Stimulated activated effector memory CD8-positive, alpha-beta T cell treated with anti-CD3 and anti-CD28 coated beads, Interleukin-12 subunit alpha, Interleukin-12 subunit beta, amount 100 ng/mL, for 72 hours (primary cell): ENCODE data around the gene CPD.

Source experiments
- ATAC-seq: fragments of 150-1000 bp; cut with Tn5 transposase; 2 replicates; pipeline ENCODE4 v1.10.0; 2021
- DNase-seq, 2 donors: peaks; one replicate each; pipeline ENCODE4 v3.0.0; 2021 to 2022; ENCODE audit warnings: low spot score in 2 of 2
- H3K27ac Mint-ChIP-seq: one replicate; pipeline ENCODE4 v1.8.0; 2022; ENCODE audit warnings: mild to moderate bottlenecking, mixed read lengths
- H3K36me3 Mint-ChIP-seq: one replicate; pipeline ENCODE4 v1.8.0; 2022; ENCODE audit warnings: mild to moderate bottlenecking, mixed read lengths
- H3K4me1 Mint-ChIP-seq: one replicate; pipeline ENCODE4 v1.8.0; 2022; ENCODE audit warnings: mixed read lengths
- H3K4me3 Mint-ChIP-seq: one replicate; pipeline ENCODE4 v1.8.0; 2022; ENCODE audit warnings: mild to moderate bottlenecking, mixed read lengths
- H3K9me3 Mint-ChIP-seq: one replicate; pipeline ENCODE4 v1.8.0; 2022; ENCODE audit warnings: mixed read lengths

The CPD gene

GRCh38 chr17:30369995-30370394 lies 8.7 kb upstream of the CPD start:
- DNase-seq = no peak
- no peak for ATAC-seq
- peaks cover 49% of the 10 kb centered on the region for H3K4me1 Mint-ChIP-seq
- H3K27ac Mint-ChIP-seq = no peak overlapping the region
- H3K4me3 Mint-ChIP-seq = no peak overlapping the region
- no peaks in the 10 kb centered on the region for H3K36me3 Mint-ChIP-seq
- no peaks in the 10 kb centered on the region for H3K9me3 Mint-ChIP-seq

DNA sequence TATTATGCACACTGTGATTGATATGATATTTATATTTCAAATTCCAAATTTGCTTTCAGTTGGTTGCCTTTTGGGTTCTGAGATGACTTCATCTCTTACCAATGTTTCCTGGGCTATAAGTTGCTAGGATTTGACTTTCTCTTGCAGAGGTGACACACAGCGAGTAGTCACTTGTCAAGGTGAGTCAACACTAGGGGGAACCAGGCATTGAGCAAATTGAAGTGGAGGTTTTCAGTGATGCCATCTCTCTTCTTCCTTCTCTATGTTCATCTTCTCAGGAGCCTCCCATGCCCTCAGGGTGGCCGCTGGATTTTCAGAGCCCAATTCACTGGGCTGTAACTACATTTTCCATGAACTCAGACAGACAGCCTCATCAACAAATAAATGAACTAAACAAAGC lies 6.0 kb upstream of the CPD start:
- Mint-ChIP-seq H3K27ac (no peak overlapping the region), H3K9me3 (no peaks in the 10 kb centered on the region), H3K36me3 (no peaks in the 10 kb centered on the region), H3K4me1 (peaks cover 47% of the 10 kb centered on the region), H3K4me3 (no peak overlapping the region)
- ATAC-seq (peak; percentile 96), DNase-seq (no peak)

DNA sequence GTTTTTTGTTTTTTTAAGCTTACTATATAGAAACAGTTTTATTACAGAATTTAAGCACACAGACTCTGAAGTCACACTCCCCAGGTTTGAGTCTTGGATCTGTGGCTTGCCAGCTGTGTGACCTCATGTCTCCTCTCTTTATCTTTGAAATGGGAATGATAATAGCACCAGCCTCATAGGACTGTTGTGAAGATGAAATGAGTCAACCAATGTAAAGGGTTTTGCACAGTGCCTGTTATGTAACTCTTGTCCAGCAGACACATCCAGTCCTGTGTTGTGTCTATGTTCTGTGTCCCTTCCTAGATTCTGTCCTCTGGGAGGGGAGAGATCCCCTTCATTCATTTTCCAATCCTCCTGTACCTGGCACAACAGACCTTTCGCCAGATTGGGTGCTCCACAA lies 3.1 kb upstream of the CPD start:
- DNase-seq = no peak
- Mint-ChIP-seq H3K4me3 (no peak overlapping the region), H3K36me3 (peaks cover 9% of the 10 kb centered on the region), H3K9me3 (no peaks in the 10 kb centered on the region), H3K4me1 (peaks cover 58% of the 10 kb centered on the region), H3K27ac (no peak overlapping the region)
- no peak for ATAC-seq

DNA sequence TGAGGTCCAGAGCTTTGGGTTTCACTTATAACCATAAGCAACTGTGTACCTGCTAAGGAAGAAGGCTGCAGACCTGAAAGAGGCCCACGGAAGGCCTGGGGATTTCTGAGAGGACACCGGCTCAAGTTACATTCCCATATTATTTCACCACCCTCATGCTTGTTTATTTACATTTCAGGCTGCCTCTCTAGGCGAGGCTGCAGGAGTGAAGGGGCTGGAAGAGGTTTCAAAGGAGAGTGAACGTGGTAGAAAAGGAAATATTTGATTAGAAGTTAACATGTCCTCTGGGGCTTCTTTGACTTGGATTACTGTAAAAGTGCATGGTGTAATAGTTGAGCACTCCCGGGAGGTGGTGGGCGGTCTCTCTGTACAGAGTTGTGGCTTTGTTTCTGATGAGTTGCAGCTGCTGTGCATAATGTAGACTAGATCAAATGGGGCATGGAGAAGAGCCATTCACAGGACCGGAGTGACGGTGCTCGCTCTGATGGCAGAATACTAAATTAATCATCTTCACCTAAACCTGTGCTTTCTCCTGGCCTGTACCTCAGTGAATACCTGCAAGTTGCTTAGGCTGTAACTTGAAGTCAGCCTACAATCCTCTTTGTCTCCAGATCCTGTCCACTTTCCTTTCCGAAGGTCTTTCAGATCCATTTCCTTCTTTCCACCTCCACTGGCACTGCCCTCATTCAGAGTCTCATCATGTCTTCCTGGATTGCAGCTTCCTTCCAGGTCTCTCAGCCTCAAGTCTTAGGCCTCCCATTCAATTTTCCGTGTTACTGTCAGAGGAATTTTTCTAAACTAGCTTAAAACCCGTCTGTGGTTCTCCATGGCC lies 1.9 kb upstream of the CPD start:
- H3K27ac Mint-ChIP-seq = no peak overlapping the region
- peaks cover 9% of the 10 kb centered on the region for H3K36me3 Mint-ChIP-seq
- ATAC-seq (no peak), DNase-seq (no peak)
- peaks cover 69% of the 10 kb centered on the region for H3K4me1 Mint-ChIP-seq
- H3K9me3 Mint-ChIP-seq = no peaks in the 10 kb centered on the region
- peak overlapping the region; percentile 78 for H3K4me3 Mint-ChIP-seq

GRCh38 chr17:30377574-30378240 lies 1.0 kb upstream of the CPD start:
- peaks cover 71% of the 10 kb centered on the region for H3K4me1 Mint-ChIP-seq
- peak overlapping the region; percentile 88 for H3K27ac Mint-ChIP-seq
- DNase-seq (no peak), ATAC-seq (no peak)
- H3K4me3 Mint-ChIP-seq = peak overlapping the region; percentile 78
- no peaks in the 10 kb centered on the region for H3K9me3 Mint-ChIP-seq
- peaks cover 9% of the 10 kb centered on the region for H3K36me3 Mint-ChIP-seq

- peak overlapping the region; percentile 88 for H3K27ac Mint-ChIP-seq
- H3K36me3 Mint-ChIP-seq = peaks cover 9% of the 10 kb centered on the region
- H3K4me1 Mint-ChIP-seq = peaks cover 71% of the 10 kb centered on the region
- ATAC-seq = peak; percentile 51
- no peaks in the 10 kb centered on the region for H3K9me3 Mint-ChIP-seq
- DNase-seq = peak; percentile 47 to 84
- H3K4me3 Mint-ChIP-seq = peak overlapping the region; percentile 78
These were observed 394 bp upstream of the CPD start for GRCh38 chr17:30378241-30378824.

DNA sequence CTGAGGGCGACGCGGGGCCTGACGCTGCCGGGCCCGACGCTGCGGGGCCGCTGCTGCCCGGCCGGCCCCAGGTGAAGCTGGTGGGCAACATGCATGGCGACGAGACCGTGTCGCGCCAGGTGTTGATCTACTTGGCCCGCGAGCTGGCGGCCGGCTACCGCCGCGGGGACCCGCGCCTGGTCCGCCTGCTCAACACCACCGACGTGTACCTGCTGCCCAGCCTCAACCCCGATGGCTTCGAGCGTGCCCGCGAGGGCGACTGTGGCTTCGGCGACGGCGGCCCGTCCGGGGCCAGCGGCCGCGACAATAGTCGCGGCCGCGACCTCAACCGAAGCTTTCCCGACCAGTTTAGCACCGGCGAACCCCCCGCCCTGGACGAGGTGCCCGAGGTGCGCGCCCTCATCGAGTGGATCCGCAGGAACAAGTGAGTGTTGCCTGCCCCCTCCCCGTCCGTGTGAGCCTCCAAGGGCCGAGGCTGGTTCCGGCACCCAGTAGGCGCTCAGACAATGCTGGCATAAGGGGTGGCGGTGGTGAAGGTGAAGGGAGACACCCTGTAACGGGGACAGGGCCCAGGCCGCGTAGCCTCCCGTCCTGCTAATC lies 676 bp downstream of the CPD start:
- Mint-ChIP-seq H3K4me3 (peak overlapping the region; percentile 78), H3K9me3 (no peaks in the 10 kb centered on the region), H3K4me1 (peaks cover 61% of the 10 kb centered on the region), H3K36me3 (peaks cover 9% of the 10 kb centered on the region), H3K27ac (peak overlapping the region; percentile 33)
- DNase-seq (peak; percentile 15 to 70), ATAC-seq (peak; percentile 12)

GRCh38 chr17:30379903-30380381 lies 1.2 kb downstream of the CPD start:
- Mint-ChIP-seq H3K9me3 (no peaks in the 10 kb centered on the region), H3K4me1 (peaks cover 56% of the 10 kb centered on the region), H3K27ac (peak overlapping the region; percentile 33), H3K4me3 (peak overlapping the region; percentile 78), H3K36me3 (peaks cover 12% of the 10 kb centered on the region)
- ATAC-seq (peak; percentile 48), DNase-seq (no peak)

GRCh38 chr17:30380643-30381339 lies 2.1 kb downstream of the CPD start:
- Mint-ChIP-seq H3K36me3 (peaks cover 20% of the 10 kb centered on the region), H3K4me3 (peak overlapping the region; percentile 78), H3K9me3 (no peaks in the 10 kb centered on the region), H3K4me1 (peaks cover 56% of the 10 kb centered on the region), H3K27ac (peak overlapping the region; percentile 33)
- ATAC-seq (no peak), DNase-seq (no peak)

GRCh38 chr17:30381340-30381659 lies 2.6 kb downstream of the CPD start:
- peak overlapping the region; percentile 78 for H3K4me3 Mint-ChIP-seq
- H3K36me3 Mint-ChIP-seq = peaks cover 25% of the 10 kb centered on the region
- H3K27ac Mint-ChIP-seq = no peak overlapping the region
- no peaks in the 10 kb centered on the region for H3K9me3 Mint-ChIP-seq
- H3K4me1 Mint-ChIP-seq = peaks cover 56% of the 10 kb centered on the region
- DNase-seq (no peak), ATAC-seq (peak; percentile 59)

- Mint-ChIP-seq H3K4me1 (peaks cover 45% of the 10 kb centered on the region), H3K9me3 (no peaks in the 10 kb centered on the region), H3K36me3 (peaks cover 34% of the 10 kb centered on the region), H3K4me3 (peak overlapping the region; percentile 78), H3K27ac (no peak overlapping the region)
- DNase-seq (no peak), ATAC-seq (no peak)
These were observed 3.6 kb downstream of the CPD start for GRCh38 chr17:30382345-30382744.

GRCh38 chr17:30388321-30389179 lies 9.8 kb downstream of the CPD start:
- peaks cover 65% of the 10 kb centered on the region for H3K36me3 Mint-ChIP-seq
- H3K9me3 Mint-ChIP-seq = no peaks in the 10 kb centered on the region
- ATAC-seq (no peak), DNase-seq (no peak)
- no peaks in the 10 kb centered on the region for H3K4me1 Mint-ChIP-seq
- H3K27ac Mint-ChIP-seq = no peak overlapping the region
- no peak overlapping the region for H3K4me3 Mint-ChIP-seq

GRCh38 chr17:30389756-30390300 lies 11.1 kb downstream of the CPD start:
- no peak for DNase-seq
- H3K4me3 Mint-ChIP-seq = no peak overlapping the region
- ATAC-seq = no peak
- no peak overlapping the region for H3K27ac Mint-ChIP-seq
- no peaks in the 10 kb centered on the region for H3K9me3 Mint-ChIP-seq
- peaks cover 9% of the 10 kb centered on the region for H3K4me1 Mint-ChIP-seq
- H3K36me3 Mint-ChIP-seq = peaks cover 69% of the 10 kb centered on the region

- Mint-ChIP-seq H3K27ac (no peak overlapping the region), H3K36me3 (peaks cover 53% of the 10 kb centered on the region), H3K4me1 (peaks cover 17% of the 10 kb centered on the region), H3K9me3 (no peaks in the 10 kb centered on the region), H3K4me3 (no peak overlapping the region)
- no peak for ATAC-seq
- no peak for DNase-seq
These were observed 12.8 kb downstream of the CPD start for GRCh38 chr17:30391534-30391933.
